GM12878 (cell line): ENCODE measurements around the gene KRTAP5-2.

Experiments
- CHD2 ChIP-seq: IDR thresholded peaks from 2 replicates; pipeline ENCODE4 v1.6.1; 2011; ENCODE audit warnings: low read depth, low read length, improper control_type of control experiment, borderline replicate concordance
- EP300 ChIP-seq, 2 experiments: fragments of 150-350 bp in 1 of 2; IDR thresholded peaks; 2 replicates each; pipeline ENCODE4 v1.6.1; 2011 to 2012; ENCODE audit warnings: low read depth in 2 of 2, low read length in 2 of 2, borderline replicate concordance in 1 of 2, improper control_type of control experiment in 1 of 2, inconsistent platforms in 1 of 2; ENCODE audit not compliant: control insufficient read depth in 1 of 2
- FOS ChIP-seq: IDR thresholded peaks from 3 replicates; pipeline ENCODE4 v1.6.1; 2011; ENCODE audit warnings: borderline replicate concordance; ENCODE audit not compliant: insufficient read length; ENCODE audit errors: extremely low read depth
- FOXM1 ChIP-seq: IDR thresholded peaks from 2 replicates; pipeline ENCODE4 v1.6.1; 2012; ENCODE audit warnings: low read depth, mild to moderate bottlenecking, inconsistent platforms, low read length, moderate library complexity
- GABPA ChIP-seq: IDR thresholded peaks from 2 replicates; pipeline ENCODE4 v1.6.1; 2014; ENCODE audit warnings: antibody characterized with exemption, low read depth, mild to moderate bottlenecking, inconsistent platforms
- MYC ChIP-seq: IDR thresholded peaks from 2 replicates; pipeline ENCODE4 v1.6.1; 2011; ENCODE audit warnings: mild to moderate bottlenecking, low read length, moderate library complexity, inconsistent platforms; ENCODE audit not compliant: insufficient read depth, insufficient replicate concordance, insufficient read length, severe bottlenecking
- NFYB ChIP-seq: IDR thresholded peaks from 2 replicates; pipeline ENCODE4 v1.6.1; 2011; ENCODE audit warnings: low read depth, mild to moderate bottlenecking, low read length, improper control_type of control experiment, moderate library complexity; ENCODE audit not compliant: insufficient read depth
- POLR2A ChIP-seq: IDR thresholded peaks from 2 replicates; pipeline ENCODE4 v1.6.1; 2011; ENCODE audit warnings: low read depth, mild to moderate bottlenecking, low read length
- SP1 ChIP-seq: IDR thresholded peaks from one replicate; pipeline ENCODE4 v1.6.1; 2011; ENCODE audit warnings: low read depth, low read length
- TAF1 ChIP-seq: IDR thresholded peaks from 2 replicates; pipeline ENCODE4 v1.6.1; 2011; ENCODE audit warnings: mild to moderate bottlenecking, low read depth, low read length, borderline replicate concordance
- TCF12 ChIP-seq: IDR thresholded peaks from 2 replicates; pipeline ENCODE4 v1.6.1; 2011; ENCODE audit warnings: low read depth, mild to moderate bottlenecking, low read length
- TCF7 ChIP-seq: IDR thresholded peaks from 2 replicates; pipeline ENCODE4 v1.6.1; 2014; ENCODE audit warnings: antibody characterized with exemption, borderline replicate concordance
- TF ChIP-seq, protein P1 (sequence below): fragments of 450-650 bp; IDR thresholded peaks from 2 replicates; pipeline ENCODE4 v1.6.1; 2016; ENCODE audit warnings: mild to moderate bottlenecking
- TF ChIP-seq, protein P2 (sequence below): IDR thresholded peaks from 2 replicates; pipeline ENCODE4 v1.6.1; 2012; ENCODE audit warnings: low read length, inconsistent platforms

DNA sequence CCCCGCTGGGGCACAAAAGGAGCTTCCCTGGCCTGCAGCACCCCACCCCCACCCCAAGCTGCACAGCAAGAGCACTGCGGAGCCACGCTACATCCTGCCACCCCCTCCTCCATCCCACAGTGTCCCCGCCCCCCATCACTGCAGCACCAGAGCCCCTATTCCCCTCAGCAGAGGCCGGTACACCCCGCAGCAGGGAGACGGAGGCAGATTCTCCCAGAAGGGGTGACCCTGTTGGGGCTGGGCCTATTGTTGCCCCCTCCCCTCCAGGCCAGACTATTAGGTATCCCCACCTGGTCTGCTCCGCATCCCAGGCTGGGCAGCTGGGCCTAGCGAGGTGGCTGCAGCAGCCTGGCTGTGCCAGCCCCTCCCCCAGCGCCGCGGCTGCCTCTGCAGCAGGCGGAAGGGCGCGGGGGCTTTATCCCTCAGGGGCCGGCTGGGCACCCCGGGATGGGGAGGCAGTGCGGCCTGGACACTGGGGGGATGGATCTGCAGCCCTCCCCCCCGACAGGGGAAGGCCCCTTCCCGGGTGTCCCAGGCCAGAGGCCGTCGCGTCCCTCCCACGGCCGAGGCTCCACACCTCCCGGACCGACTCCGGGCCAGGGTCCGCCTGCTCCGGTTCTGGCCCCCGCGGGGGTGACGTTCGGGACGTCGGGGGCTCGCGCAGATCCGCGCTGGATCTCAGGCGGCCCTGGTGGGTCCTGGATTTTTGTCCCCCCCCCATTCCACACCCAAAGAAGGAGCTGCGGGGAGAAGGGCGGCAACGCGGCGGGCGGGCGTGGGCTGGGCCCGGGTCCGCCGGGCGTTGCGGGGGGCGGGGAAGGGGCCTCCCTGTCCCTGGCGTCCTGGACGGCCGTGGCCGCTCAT, 27.0 kb downstream of the KRTAP5-2 start:
- TF ChIP-seq GABPA (no peak), POLR2A (no peak), EP300 (IDR thresholded peaks at IDR 0.05; ENCODE audit: borderline replicate concordance in 1 of 2, control insufficient read depth in 1 of 2, low read depth in 2 of 2, low read length in 2 of 2) (no peak), TAF1 (no peak), SP1 (no peak), FOXM1 (no peak), NFYB (no peak), TCF7 (no peak), CHD2 (no peak), FOS (no peak), MYC (no peak), TCF12 (no peak)
- TF ChIP-seq, protein P1, sequence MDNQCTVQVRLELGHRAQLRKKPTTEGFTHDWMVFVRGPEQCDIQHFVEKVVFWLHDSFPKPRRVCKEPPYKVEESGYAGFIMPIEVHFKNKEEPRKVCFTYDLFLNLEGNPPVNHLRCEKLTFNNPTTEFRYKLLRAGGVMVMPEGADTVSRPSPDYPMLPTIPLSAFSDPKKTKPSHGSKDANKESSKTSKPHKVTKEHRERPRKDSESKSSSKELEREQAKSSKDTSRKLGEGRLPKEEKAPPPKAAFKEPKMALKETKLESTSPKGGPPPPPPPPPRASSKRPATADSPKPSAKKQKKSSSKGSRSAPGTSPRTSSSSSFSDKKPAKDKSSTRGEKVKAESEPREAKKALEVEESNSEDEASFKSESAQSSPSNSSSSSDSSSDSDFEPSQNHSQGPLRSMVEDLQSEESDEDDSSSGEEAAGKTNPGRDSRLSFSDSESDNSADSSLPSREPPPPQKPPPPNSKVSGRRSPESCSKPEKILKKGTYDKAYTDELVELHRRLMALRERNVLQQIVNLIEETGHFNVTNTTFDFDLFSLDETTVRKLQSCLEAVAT: no peak
- TF ChIP-seq, protein P2, sequence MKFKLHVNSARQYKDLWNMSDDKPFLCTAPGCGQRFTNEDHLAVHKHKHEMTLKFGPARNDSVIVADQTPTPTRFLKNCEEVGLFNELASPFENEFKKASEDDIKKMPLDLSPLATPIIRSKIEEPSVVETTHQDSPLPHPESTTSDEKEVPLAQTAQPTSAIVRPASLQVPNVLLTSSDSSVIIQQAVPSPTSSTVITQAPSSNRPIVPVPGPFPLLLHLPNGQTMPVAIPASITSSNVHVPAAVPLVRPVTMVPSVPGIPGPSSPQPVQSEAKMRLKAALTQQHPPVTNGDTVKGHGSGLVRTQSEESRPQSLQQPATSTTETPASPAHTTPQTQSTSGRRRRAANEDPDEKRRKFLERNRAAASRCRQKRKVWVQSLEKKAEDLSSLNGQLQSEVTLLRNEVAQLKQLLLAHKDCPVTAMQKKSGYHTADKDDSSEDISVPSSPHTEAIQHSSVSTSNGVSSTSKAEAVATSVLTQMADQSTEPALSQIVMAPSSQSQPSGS: no peak
